Measurements from ENCODE around the gene NEDD4.
A peak's percentile ranks its signal among the peaks of the same experiment; 100 is the strongest.
"Not testable (repeated sequence)": the region's sequence is repeated elsewhere in the genome, so short reads cannot be mapped to it uniquely, and the experiment has no call there.

The NEDD4 gene

DNA sequence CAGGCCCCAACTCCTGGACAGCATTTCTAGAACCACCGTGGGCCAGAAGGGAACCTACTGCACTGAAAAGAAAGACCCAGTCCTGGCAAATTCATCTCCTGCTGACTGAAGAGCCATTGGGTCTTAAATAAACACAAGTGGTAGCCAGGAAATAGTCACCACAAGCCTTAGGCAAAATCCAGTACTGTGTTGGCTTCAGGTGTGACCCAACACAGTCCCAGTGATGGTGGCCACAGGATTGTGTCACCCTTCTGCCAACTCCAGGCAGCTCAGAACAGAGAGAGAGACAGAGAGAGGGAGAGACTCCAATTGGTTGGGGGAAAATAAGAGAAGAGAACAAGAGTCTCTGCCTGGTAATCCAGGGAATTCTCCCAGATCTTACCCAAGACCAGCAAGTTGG is 23.1 kb downstream of the NEDD4 start:
- Histone ChIP-seq H4K20me1 (peaks cover 0 to 10% (median 0%) of the 10 kb centered on the region in 11 experiments; a peak in 4 of 22 replicates), H3K4me3 (no peak overlapping the region), H3K9ac (no peak overlapping the region), H3K4me1 (no peaks in the 10 kb centered on the region), H3K9me3 (replicated peaks in 1 of 11) (peaks cover 8 to 31% (median 24%) of the 10 kb centered on the region in 11 experiments; a peak in 19 of 22 replicates), H3K36me3 (peaks cover 0 to 25% (median 13%) of the 10 kb centered on the region in 11 experiments; a peak in 13 of 22 replicates), H3K27me3 (no peaks in the 10 kb centered on the region), H3K27ac (no peak overlapping the region), H3K4me2 (no peak overlapping the region)
- no peak for TF ChIP-seq Cebpa-rat (IDR thresholded peaks at IDR 0.05)

DNA sequence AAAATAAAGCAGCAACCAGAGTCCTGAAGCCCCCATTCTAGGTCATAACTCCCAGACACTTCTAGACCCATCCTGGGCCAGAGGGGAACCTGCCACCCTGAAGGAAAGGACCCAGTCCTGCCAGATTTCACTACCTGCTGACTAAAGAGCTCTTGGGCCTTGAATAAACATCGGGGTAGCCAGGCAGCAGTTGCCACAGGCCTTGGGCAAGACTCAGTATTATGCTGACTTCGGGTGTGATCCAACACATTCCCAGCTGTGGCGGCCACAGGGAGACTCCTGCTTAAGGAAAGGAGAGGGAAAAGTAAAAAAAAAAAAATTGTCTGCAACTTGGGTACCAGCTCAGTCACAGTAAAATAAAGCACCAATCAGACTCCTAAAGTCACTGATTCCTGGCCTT is 23.8 kb downstream of the NEDD4 start:
- peaks cover 8 to 29% (median 24%) of the 10 kb centered on the region in 11 experiments; a peak in 19 of 22 replicates for H3K9me3 ChIP-seq (replicated peaks in 1 of 11)
- no peak overlapping the region for H3K4me2 ChIP-seq
- peaks cover 0 to 10% (median 0%) of the 10 kb centered on the region in 11 experiments; a peak in 5 of 22 replicates for H4K20me1 ChIP-seq
- H3K27me3 ChIP-seq: no peaks in the 10 kb centered on the region
- H3K27ac ChIP-seq: no peak overlapping the region
- TF ChIP-seq Cebpa-rat (IDR thresholded peaks at IDR 0.05): no peak
- peaks cover 0 to 32% (median 20%) of the 10 kb centered on the region in 11 experiments; a peak in 14 of 22 replicates for H3K36me3 ChIP-seq
- no peaks in the 10 kb centered on the region for H3K4me1 ChIP-seq
- H3K9ac ChIP-seq: no peak overlapping the region
- no peak overlapping the region for H3K4me3 ChIP-seq

DNA sequence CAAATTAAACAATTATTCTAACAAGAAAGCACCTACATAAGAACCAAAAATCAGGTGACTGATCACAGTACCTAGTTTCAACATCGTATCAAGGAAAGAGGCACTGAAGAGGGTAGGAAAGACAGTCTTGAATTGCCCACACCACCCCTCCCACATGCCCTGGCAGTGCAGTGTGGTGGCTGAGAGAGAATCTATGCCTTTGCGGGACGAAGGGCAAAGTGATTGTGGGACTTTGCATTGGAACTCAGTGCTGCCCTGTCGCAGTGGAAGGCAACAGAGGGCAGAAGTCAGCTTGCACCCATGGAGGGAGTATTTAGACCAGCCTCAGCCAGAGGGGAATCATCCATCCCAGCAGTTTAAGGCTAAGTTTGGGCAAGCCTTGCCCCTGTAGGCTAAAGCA is 24.5 kb downstream of the NEDD4 start:
- Histone ChIP-seq H3K4me2 (no peak overlapping the region), H3K9me3 (replicated peaks in 1 of 11) (peaks cover 8 to 29% (median 24%) of the 10 kb centered on the region in 11 experiments; a peak in 19 of 22 replicates), H3K4me1 (no peaks in the 10 kb centered on the region), H3K36me3 (peaks cover 0 to 35% (median 21%) of the 10 kb centered on the region in 11 experiments; a peak in 14 of 22 replicates), H3K9ac (no peak overlapping the region), H3K4me3 (no peak overlapping the region), H3K27ac (no peak overlapping the region), H3K27me3 (no peaks in the 10 kb centered on the region), H4K20me1 (peaks cover 0 to 10% (median 0%) of the 10 kb centered on the region in 11 experiments; a peak in 5 of 22 replicates)
- TF ChIP-seq Cebpa-rat (IDR thresholded peaks at IDR 0.05): no peak

DNA sequence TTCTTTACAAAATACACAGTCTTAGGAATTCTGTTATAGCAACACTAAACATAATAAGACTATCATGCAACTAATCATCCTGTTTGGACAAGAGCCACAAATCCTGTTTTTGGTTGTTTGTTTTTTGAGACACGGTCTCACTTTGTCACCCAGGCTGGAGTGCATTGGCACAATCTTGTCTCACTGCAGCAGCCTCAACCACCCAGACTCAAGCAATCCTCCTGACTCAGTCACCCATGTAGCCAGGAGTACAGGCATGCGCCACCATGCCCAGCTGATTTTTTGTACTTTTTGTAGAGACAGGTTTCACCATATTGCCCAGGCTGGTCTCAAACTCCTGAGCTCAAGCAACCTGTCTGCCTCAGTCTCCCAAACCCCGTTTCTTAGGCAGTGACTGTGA is 28.3 kb downstream of the NEDD4 start:
- TF ChIP-seq Cebpa-rat (IDR thresholded peaks at IDR 0.05): no peak
- no peak overlapping the region for H3K4me3 ChIP-seq
- H3K4me2 ChIP-seq: no peak overlapping the region
- no peak overlapping the region for H3K27ac ChIP-seq
- H3K36me3 ChIP-seq: peaks cover 0 to 40% (median 18%) of the 10 kb centered on the region in 11 experiments; a peak in 13 of 22 replicates
- H3K4me1 ChIP-seq: peaks cover 0 to 8% (median 0%) of the 10 kb centered on the region in 10 experiments; a peak in 2 of 20 replicates
- peaks cover 0 to 10% (median 0%) of the 10 kb centered on the region in 11 experiments; a peak in 5 of 22 replicates for H4K20me1 ChIP-seq
- no peak overlapping the region for H3K9ac ChIP-seq
- H3K9me3 ChIP-seq (replicated peaks in 1 of 11): peaks cover 0 to 13% (median 4%) of the 10 kb centered on the region in 11 experiments; a peak in 9 of 22 replicates
- H3K27me3 ChIP-seq: no peaks in the 10 kb centered on the region

DNA sequence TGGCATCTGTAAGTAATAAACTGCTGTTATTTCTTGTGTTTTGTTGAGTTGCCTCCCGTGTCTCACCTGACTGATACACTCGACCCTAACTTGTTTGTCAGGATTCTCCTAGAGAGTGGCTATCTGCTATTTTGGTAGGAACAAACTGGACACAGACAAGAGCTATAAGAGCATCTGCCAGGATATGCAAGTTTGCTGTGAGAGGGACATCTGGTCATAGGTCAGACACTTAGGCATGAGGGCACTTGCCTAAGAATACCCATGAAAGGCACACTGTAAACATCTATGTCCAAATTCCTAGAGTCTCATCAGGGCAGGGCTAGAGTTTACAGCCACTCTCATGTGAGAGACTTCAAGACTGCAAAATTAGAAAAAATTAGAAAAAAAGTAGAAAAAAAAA is 32.5 kb downstream of the NEDD4 start:
- H3K27me3 ChIP-seq: no peaks in the 10 kb centered on the region
- no peak overlapping the region for H3K4me3 ChIP-seq
- no peaks in the 10 kb centered on the region; a peak in 1 of 22 replicates for H4K20me1 ChIP-seq
- no peak overlapping the region for H3K4me2 ChIP-seq
- no peak overlapping the region for H3K9ac ChIP-seq
- no peak overlapping the region for H3K27ac ChIP-seq
- peaks cover 0 to 26% (median 14%) of the 10 kb centered on the region in 11 experiments; a peak in 13 of 22 replicates for H3K36me3 ChIP-seq
- peaks cover 0 to 10% (median 2%) of the 10 kb centered on the region in 11 experiments; a peak in 5 of 22 replicates for H3K9me3 ChIP-seq (replicated peaks in 1 of 11)
- no peak for TF ChIP-seq Cebpa-rat (IDR thresholded peaks at IDR 0.05)
- H3K4me1 ChIP-seq: peaks cover 0 to 11% (median 0%) of the 10 kb centered on the region in 10 experiments; a peak in 3 of 20 replicates

DNA sequence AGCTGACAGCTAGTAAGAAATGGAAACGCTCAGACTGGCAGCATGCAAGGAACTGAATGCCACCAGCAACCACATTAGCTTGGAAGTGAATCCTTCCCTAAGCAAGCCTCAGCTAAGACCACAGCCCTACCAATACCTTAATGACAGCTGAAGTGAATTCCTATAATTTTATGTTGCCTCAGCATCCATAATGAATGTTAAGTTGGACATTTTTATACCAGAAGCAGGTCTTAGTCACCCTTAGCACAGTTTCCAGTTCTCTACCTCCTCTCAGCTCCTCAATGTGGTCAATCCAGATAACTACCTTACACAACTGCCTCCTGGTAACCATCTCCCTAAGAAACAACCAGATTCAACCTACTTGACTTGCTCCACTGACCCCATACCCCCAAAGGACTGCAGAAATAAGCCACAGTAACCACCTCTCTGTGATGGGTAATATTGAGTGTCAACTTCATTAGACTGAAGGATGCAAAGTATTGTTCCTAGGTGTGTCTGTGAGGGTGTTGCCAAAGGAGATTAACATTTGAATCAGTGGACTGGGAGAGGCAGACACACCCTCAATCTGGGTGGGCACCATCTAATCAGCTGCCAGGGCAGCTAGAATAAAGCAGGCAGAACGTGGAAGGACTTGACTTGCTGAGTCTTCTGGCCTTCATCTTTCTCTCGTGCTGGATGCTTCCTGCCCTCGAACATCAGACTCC is 33.5 kb downstream of the NEDD4 start:
- Histone ChIP-seq H3K27ac (no peak overlapping the region), H3K36me3 (peaks cover 0 to 16% (median 4%) of the 10 kb centered on the region in 11 experiments; a peak in 11 of 22 replicates), H3K9ac (no peak overlapping the region), H4K20me1 (no peaks in the 10 kb centered on the region; a peak in 1 of 22 replicates), H3K4me2 (peak overlapping the region in 1 of 11 experiments; percentile 5; a peak in 1 of 22 replicates), H3K4me3 (no peak overlapping the region), H3K4me1 (peaks cover 0 to 11% (median 0%) of the 10 kb centered on the region in 10 experiments; a peak in 3 of 20 replicates), H3K27me3 (no peaks in the 10 kb centered on the region), H3K9me3 (replicated peaks in 1 of 11) (peaks cover 0 to 10% (median 2%) of the 10 kb centered on the region in 11 experiments; a peak in 5 of 22 replicates)
- TF ChIP-seq Cebpa-rat (IDR thresholded peaks at IDR 0.05): no peak

DNA sequence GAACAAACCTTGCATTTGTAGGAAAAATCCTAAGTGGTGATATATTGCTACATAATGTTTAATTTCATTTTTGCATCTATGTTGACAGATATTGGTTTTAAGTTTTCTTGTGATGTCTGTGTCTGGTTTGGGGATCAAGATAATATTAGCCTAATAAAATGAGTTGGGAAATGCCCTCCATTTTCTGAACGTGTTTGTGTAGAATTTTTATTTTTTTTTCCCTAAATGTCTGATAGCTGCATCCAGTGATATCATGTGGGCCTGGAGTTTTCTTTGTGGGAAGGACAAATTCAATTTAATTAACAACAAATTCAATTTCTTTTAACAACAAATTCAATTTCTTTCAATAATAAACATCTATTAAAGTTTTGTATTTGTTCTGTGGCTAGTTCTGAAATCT is 35.1 kb downstream of the NEDD4 start:
- TF ChIP-seq Cebpa-rat (IDR thresholded peaks at IDR 0.05): no peak
- Histone ChIP-seq H3K9me3 (replicated peaks in 1 of 11) (peaks cover 0 to 10% (median 2%) of the 10 kb centered on the region in 11 experiments; a peak in 5 of 22 replicates), H3K27me3 (no peaks in the 10 kb centered on the region), H3K4me2 (no peak overlapping the region), H3K9ac (no peak overlapping the region), H3K4me1 (peaks cover 0 to 11% (median 0%) of the 10 kb centered on the region in 10 experiments; a peak in 3 of 20 replicates), H3K27ac (no peak overlapping the region), H4K20me1 (no peaks in the 10 kb centered on the region), H3K36me3 (peaks cover 0 to 10% (median 0%) of the 10 kb centered on the region in 11 experiments; a peak in 7 of 22 replicates), H3K4me3 (no peak overlapping the region)

DNA sequence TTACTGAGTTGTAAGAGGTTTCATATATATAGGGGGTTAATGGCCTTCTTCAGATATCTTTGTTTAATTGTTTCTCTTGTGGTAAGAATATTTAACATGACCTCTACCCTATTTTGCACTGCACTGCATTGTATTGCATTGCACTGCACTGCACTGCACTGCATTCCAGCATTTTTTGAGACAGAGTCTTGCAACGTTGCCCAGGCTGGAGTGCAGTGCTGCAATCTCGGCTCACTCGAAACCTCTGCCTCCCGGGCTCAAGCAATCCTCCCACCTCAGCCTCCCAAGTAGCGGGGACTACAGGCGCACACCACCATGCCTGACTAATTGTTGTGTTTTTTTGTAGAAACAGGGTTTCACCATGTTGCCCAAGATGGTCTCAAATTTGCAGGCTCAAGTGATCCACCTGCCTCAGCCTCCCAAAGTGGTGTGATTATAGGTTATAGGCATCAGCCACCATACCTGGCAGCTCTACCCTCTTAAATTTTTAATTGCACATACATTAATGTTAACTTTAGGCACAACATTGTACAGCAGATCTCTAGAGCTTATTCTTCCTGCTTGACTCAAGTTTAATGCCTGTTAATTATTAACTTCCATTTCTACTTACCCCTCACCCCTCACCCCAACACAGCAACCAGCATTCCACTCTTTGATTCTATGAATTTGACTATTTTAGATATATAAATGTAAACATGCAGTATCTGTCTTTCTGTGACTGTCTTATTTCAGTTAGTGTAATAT is 38.4 kb downstream of the NEDD4 start:
- Histone ChIP-seq H3K4me2 (no peak overlapping the region), H3K27ac (no peak overlapping the region), H3K4me3 (no peak overlapping the region), H4K20me1 (no peaks in the 10 kb centered on the region; a peak in 1 of 22 replicates), H3K9me3 (replicated peaks in 1 of 11) (peaks cover 0 to 10% (median 2%) of the 10 kb centered on the region in 11 experiments; a peak in 5 of 22 replicates), H3K36me3 (peaks cover 0 to 8% (median 0%) of the 10 kb centered on the region in 11 experiments; a peak in 5 of 22 replicates), H3K4me1 (peaks cover 0 to 4% (median 0%) of the 10 kb centered on the region in 10 experiments; a peak in 2 of 20 replicates), H3K9ac (no peak overlapping the region), H3K27me3 (no peaks in the 10 kb centered on the region)
- no peak for TF ChIP-seq Cebpa-rat (IDR thresholded peaks at IDR 0.05)

DNA sequence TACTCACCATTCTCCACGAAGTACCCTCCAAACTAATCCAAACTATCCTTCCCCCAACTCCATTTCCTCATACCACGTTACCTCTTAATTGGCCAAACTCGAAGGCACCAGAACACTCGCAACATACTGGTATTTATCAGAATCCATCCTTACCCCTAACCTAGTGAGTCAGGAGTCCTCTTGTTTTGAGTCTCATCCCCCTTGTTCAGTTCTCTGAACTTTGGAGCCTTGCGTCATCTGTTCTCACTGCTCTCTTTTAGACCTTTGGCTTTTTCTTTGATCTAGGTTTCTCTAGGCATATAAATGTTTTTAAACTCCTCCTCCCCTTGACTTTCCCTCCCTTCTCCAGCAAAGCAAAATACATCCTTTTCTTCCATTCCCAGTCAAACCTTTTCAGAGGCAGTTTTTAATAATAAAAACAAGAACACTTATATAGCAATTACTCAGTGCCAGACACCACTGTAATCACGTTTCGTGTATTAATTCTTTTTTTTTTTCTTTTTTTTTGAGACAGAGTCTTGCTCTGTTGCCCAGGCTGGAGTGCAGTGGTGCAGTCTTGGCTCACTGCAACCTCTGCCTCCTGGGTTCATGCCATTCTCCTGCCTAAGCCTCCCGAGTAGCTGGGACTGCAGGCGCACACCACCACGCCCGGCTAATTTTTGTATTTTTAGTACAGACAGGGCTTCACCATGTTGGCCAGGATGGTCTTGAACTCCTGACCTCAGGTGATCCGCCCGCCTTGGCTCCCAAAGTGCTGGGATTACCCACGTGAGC is 40.7 kb downstream of the NEDD4 start:
- not testable (repeated sequence) for H3K9ac ChIP-seq, H3K27me3 ChIP-seq, H3K4me2 ChIP-seq, H4K20me1 ChIP-seq, H3K27ac ChIP-seq, H3K4me3 ChIP-seq, H3K4me1 ChIP-seq
- Histone ChIP-seq H3K36me3 (peaks cover 0 to 14% (median 0%) of the 10 kb centered on the region in 11 experiments; a peak in 2 of 22 replicates), H3K9me3 (replicated peaks in 1 of 11) (peaks cover 0 to 11% (median 0%) of the 10 kb centered on the region in 11 experiments; a peak in 3 of 22 replicates)

DNA sequence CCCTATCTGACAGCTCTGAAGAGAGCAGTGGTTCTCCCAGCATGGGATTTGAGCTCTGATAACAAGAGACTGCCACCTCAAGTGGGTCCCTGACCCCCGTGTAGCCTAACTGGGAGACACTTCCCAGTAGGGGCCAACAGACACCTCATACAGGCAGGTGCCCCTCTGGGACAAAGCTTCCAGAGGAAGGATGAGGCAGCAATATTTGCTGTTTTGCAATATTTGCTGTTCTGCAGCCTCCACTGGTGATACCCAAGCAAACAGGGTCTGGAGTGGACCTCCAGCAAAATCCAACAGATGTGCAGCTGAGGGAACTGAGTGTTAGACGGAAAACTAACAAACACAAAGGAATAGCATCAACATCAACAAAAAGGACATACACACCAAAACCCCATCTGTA is 48.8 kb downstream of the NEDD4 start:
- not testable (repeated sequence) for H3K4me2 ChIP-seq, H3K4me3 ChIP-seq, H3K27ac ChIP-seq

More for the DNA sequence above, 48.8 kb downstream of the NEDD4 start:
- Histone ChIP-seq H3K4me1 (peaks cover 0 to 13% (median 4%) of the 10 kb centered on the region in 10 experiments; a peak in 8 of 20 replicates), H3K9me3 (replicated peaks in 1 of 11) (peaks cover 22 to 54% (median 31%) of the 10 kb centered on the region in 11 experiments), H3K36me3 (peaks cover 12 to 46% (median 20%) of the 10 kb centered on the region in 11 experiments; a peak in 20 of 22 replicates)
- not testable (repeated sequence) for H3K9ac ChIP-seq, H3K27me3 ChIP-seq, H4K20me1 ChIP-seq

All from BLaER1 treated with 17β-estradiol and CSF1 and Interleukin-3, amounts not matched to agents 10 nM and 100 nM (cell line).